Measurements from ENCODE around the gene PPP1R3G. TPM values are rescaled to one million over a fixed set of nuclear protein-coding genes. Genes with fewer than 3 reads are reported as not detected.

Gene PPP1R3G
- total RNA-seq, 6 experiments from 2014 or later = 0.55 to 1.6 (median 1.4) TPM

- H3K4me3 Mint-ChIP-seq = no peak overlapping the region
- no peaks in the 10 kb centered on the region for H3K9me3 Mint-ChIP-seq
Measured at GRCh38 chr6:5088780-5089179, 3.6 kb downstream of the PPP1R3G start.

GRCh38 chr6:5089481-5090438 is 4.6 kb downstream of the PPP1R3G start:
- Mint-ChIP-seq H3K4me3 (no peak overlapping the region), H3K9me3 (no peaks in the 10 kb centered on the region), H3K4me1 (ENCODE audit: low read depth) (peaks cover 11% of the 10 kb centered on the region), H3K27me3 (ENCODE audit: insufficient read depth) (peaks cover 6% of the 10 kb centered on the region), H3K27ac (no peak overlapping the region), H3K36me3 (ENCODE audit: low read depth) (no peaks in the 10 kb centered on the region)
- DNase-seq = no peak
- no peak for TF ChIP-seq CTCF (IDR thresholded peaks at IDR 0.05)

More at GRCh38 chr6:5088780-5089179, 3.6 kb downstream of the PPP1R3G start:
- no peak for TF ChIP-seq CTCF (IDR thresholded peaks at IDR 0.05)
- Mint-ChIP-seq H3K36me3 (ENCODE audit: low read depth) (no peaks in the 10 kb centered on the region), H3K27me3 (ENCODE audit: insufficient read depth) (peaks cover 6% of the 10 kb centered on the region), H3K4me1 (ENCODE audit: low read depth) (peaks cover 3% of the 10 kb centered on the region), H3K27ac (no peak overlapping the region)
- no peak for DNase-seq

- DNase-seq = no peak
- Mint-ChIP-seq H3K9me3 (no peaks in the 10 kb centered on the region), H3K27ac (no peak overlapping the region), H3K4me1 (ENCODE audit: low read depth) (peaks cover 20% of the 10 kb centered on the region), H3K27me3 (ENCODE audit: insufficient read depth) (peaks cover 6% of the 10 kb centered on the region), H3K4me3 (no peak overlapping the region), H3K36me3 (ENCODE audit: low read depth) (no peaks in the 10 kb centered on the region)
- no peak for TF ChIP-seq CTCF (IDR thresholded peaks at IDR 0.05)
Measured at GRCh38 chr6:5090603-5091002, 5.5 kb downstream of the PPP1R3G start.

- Mint-ChIP-seq H3K27me3 (ENCODE audit: insufficient read depth) (peaks cover 6% of the 10 kb centered on the region), H3K36me3 (ENCODE audit: low read depth) (no peaks in the 10 kb centered on the region), H3K9me3 (no peaks in the 10 kb centered on the region), H3K4me3 (no peak overlapping the region), H3K4me1 (ENCODE audit: low read depth) (peaks cover 25% of the 10 kb centered on the region), H3K27ac (no peak overlapping the region)
- no peak for TF ChIP-seq CTCF (IDR thresholded peaks at IDR 0.05)
- no peak for DNase-seq
Measured at GRCh38 chr6:5091210-5092069, 6.3 kb downstream of the PPP1R3G start.

GRCh38 chr6:5093231-5094015 is 8.3 kb downstream of the PPP1R3G start:
- H3K9me3 Mint-ChIP-seq = no peaks in the 10 kb centered on the region
- H3K27ac Mint-ChIP-seq = no peak overlapping the region; the same call in 1 of the 2 replicates
- no peaks in the 10 kb centered on the region for H3K36me3 Mint-ChIP-seq (ENCODE audit: low read depth)
- peaks cover 9% of the 10 kb centered on the region for H3K27me3 Mint-ChIP-seq (ENCODE audit: insufficient read depth)
- TF ChIP-seq CTCF (IDR thresholded peaks at IDR 0.05) = no peak
- no peak for DNase-seq
- H3K4me1 Mint-ChIP-seq (ENCODE audit: low read depth) = peaks cover 25% of the 10 kb centered on the region
- H3K4me3 Mint-ChIP-seq = no peak overlapping the region

Data from HFFc6 (cell line).